ENCODE results near the gene EPC1.

DNA sequence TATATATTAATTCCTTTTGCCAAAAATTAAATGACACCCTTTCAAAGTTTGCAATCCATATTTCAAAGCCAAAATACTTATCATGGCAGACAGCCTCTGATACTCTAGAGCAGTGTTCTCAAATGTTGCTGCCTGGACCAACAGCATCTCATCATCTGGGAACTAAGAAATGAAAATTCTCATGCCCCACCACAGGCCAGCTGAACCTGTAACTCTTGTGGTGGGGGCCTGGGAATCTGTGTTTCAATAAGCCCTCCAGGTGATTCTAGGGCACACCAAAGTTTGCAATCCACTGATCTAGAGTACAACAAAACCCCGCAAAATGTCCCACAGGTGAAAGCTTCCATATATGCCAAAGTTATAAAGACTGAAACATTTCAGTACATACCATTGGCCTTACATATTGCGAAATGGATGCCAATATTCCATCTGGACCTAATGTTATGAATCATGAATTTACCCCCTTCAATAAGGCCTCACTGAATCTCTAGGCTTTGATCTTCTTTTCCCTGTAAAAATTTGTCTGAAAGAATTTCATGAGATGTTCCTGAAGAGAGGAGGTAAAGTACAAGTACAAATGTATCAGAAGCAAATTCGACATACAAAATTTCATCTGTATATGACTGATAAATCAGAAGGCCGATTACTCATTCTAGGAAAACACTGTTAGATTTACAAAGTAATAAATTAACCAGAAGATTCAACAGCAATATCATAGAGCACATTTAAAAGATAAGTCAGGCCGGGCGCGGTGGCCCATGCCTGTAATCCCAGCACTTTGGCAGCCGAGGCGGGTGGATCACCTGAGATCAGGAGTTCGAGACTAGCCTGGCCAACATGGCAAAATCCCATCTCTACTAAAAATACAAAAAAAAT is 25.3 kb upstream of the EPC1 start:
- TF ChIP-seq, protein P1, sequence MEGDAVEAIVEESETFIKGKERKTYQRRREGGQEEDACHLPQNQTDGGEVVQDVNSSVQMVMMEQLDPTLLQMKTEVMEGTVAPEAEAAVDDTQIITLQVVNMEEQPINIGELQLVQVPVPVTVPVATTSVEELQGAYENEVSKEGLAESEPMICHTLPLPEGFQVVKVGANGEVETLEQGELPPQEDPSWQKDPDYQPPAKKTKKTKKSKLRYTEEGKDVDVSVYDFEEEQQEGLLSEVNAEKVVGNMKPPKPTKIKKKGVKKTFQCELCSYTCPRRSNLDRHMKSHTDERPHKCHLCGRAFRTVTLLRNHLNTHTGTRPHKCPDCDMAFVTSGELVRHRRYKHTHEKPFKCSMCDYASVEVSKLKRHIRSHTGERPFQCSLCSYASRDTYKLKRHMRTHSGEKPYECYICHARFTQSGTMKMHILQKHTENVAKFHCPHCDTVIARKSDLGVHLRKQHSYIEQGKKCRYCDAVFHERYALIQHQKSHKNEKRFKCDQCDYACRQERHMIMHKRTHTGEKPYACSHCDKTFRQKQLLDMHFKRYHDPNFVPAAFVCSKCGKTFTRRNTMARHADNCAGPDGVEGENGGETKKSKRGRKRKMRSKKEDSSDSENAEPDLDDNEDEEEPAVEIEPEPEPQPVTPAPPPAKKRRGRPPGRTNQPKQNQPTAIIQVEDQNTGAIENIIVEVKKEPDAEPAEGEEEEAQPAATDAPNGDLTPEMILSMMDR (IDR thresholded peaks at IDR 0.05) = no peak
- TF ChIP-seq POLR2A (IDR thresholded peaks at IDR 0.05) = no peak

Data from tibial nerve (tissue), 3 donors.